WTC11 (cell line): ENCODE results near the gene AARS1. TPM values are rescaled to one million over a fixed set of nuclear protein-coding genes. Genes with fewer than 3 reads are reported as not detected.
A peak's percentile ranks its signal among the peaks of the same experiment; 100 is the strongest.

ENCODE experiments used
- ATAC-seq: fragments of 200-7000 bp; cut with Tn5 transposase; 2 replicates; pipeline ENCODE4 v1.10.0; 2021; ENCODE audit warnings: mild to moderate bottlenecking, moderate library complexity
- CTCF ChIA-PET: fragments of 300-600 bp; sonication (Branson Sonifier 250); formaldehyde crosslinking; loops from one replicate; lab custom pipeline; 2021; ENCODE audit warnings: antibody characterized with exemption; lab: Charles Lee
- POLR2A ChIA-PET: fragments of 350-600 bp; sonication (Branson Sonifier 250); formaldehyde crosslinking; loops from one replicate; lab custom pipeline; 2021; ENCODE audit warnings: antibody characterized with exemption; lab: Charles Lee
- DNase-seq: peaks from one replicate; pipeline ENCODE4 v3.0.0; 2021; ENCODE audit warnings: low spot score
- H3K27ac Mint-ChIP-seq: 2 replicates; pipeline ENCODE4 v1.8.0; 2021; ENCODE audit warnings: mixed read lengths
- H3K27me3 Mint-ChIP-seq: 2 replicates; pipeline ENCODE4 v1.8.0; 2021; ENCODE audit warnings: low read depth, mild to moderate bottlenecking, moderate library complexity, mixed read lengths
- H3K36me3 Mint-ChIP-seq: 2 replicates; pipeline ENCODE4 v1.8.0; 2021; ENCODE audit warnings: mixed read lengths
- H3K4me1 Mint-ChIP-seq: 2 replicates; pipeline ENCODE4 v1.8.0; 2022; ENCODE audit warnings: mixed read lengths
- H3K4me3 Mint-ChIP-seq: 2 replicates; pipeline ENCODE4 v1.8.0; 2021; ENCODE audit warnings: mild to moderate bottlenecking, moderate library complexity, mixed read lengths
- H3K9me3 Mint-ChIP-seq: 2 replicates; pipeline ENCODE4 v1.8.0; 2021; ENCODE audit warnings: mixed read lengths
- CREB1 ChIP-seq: sonication (generic); formaldehyde crosslinking; IDR thresholded peaks from 2 replicates; pipeline ENCODE4 v1.8.0; 2023; ENCODE audit warnings: mild to moderate bottlenecking, missing genetic modification reagents
- GABPB1 ChIP-seq: sonication (generic); formaldehyde crosslinking; IDR thresholded peaks from 2 replicates; pipeline ENCODE4 v1.8.1; 2023; ENCODE audit warnings: mild to moderate bottlenecking, missing genetic modification reagents
- JAZF1 ChIP-seq: fragments of 250-450 bp; sonication (Bioruptor Pico); IDR thresholded peaks from 2 replicates; pipeline ENCODE4 v1.9.0; 2021; ENCODE audit warnings: moderate library complexity, mild to moderate bottlenecking, inconsistent platforms
- NR1H2 ChIP-seq: sonication (generic); formaldehyde crosslinking; IDR thresholded peaks from 2 replicates; pipeline ENCODE4 v1.9.0; 2021; ENCODE audit warnings: mild to moderate bottlenecking, moderate library complexity, missing genetic modification reagents
- NR3C1 ChIP-seq: sonication (generic); formaldehyde crosslinking; conservative IDR thresholded peaks from 2 replicates; pipeline ENCODE4 v1.8.1; 2023; ENCODE audit warnings: low read depth, mild to moderate bottlenecking, missing genetic modification reagents
- TEAD1 ChIP-seq: sonication (generic); formaldehyde crosslinking; IDR thresholded peaks from 2 replicates; pipeline ENCODE4 v1.8.0; 2022; ENCODE audit warnings: mild to moderate bottlenecking, missing genetic modification reagents
- TP53 ChIP-seq: sonication (generic); formaldehyde crosslinking; IDR thresholded peaks from 2 replicates; pipeline ENCODE4 v1.8.1; 2023; ENCODE audit warnings: mild to moderate bottlenecking, missing genetic modification reagents
- ZBTB21 ChIP-seq: sonication (generic); formaldehyde crosslinking; IDR thresholded peaks from 2 replicates; pipeline ENCODE4 v1.8.1; 2023; ENCODE audit warnings: mild to moderate bottlenecking, missing genetic modification reagents, borderline replicate concordance
- ZNF121 ChIP-seq: sonication (generic); formaldehyde crosslinking; IDR thresholded peaks from 2 replicates; pipeline ENCODE4 v1.8.0; 2023; ENCODE audit warnings: missing genetic modification reagents
- ZNF219 ChIP-seq: sonication (generic); formaldehyde crosslinking; IDR thresholded peaks from 2 replicates; pipeline ENCODE4 v1.8.0; 2023; ENCODE audit warnings: missing genetic modification reagents, mild to moderate bottlenecking, borderline replicate concordance
- total RNA-seq: library from RNA; stranded (reverse); gene quantifications from 3 replicates; pipeline ENCODE4 v1.2.3, GENCODE V29; 2021
- TF ChIP-seq, protein P1 (sequence below): fragments of 200-600 bp; IDR thresholded peaks from 2 replicates; pipeline ENCODE4 v1.8.0; 2022; ENCODE audit warnings: antibody characterized with exemption
- TF ChIP-seq, protein P2 (sequence below): sonication (generic); formaldehyde crosslinking; IDR thresholded peaks from 2 replicates; pipeline ENCODE4 v1.8.1; 2022; ENCODE audit warnings: low read depth, mild to moderate bottlenecking, moderate library complexity, missing genetic modification reagents, borderline replicate concordance
- TF ChIP-seq, protein P3 (sequence below): sonication (generic); formaldehyde crosslinking; IDR thresholded peaks from 2 replicates; pipeline ENCODE4 v1.8.1; 2023; ENCODE audit warnings: mild to moderate bottlenecking, missing genetic modification reagents, borderline replicate concordance
- TF ChIP-seq, protein P4 (sequence below): fragments of 250-450 bp; sonication (Bioruptor Pico); IDR thresholded peaks from 2 replicates; pipeline ENCODE4 v1.8.0; 2021; ENCODE audit warnings: mild to moderate bottlenecking
- TF ChIP-seq, protein P5 (sequence below): fragments of 250-450 bp; sonication (Bioruptor Pico); IDR thresholded peaks from 2 replicates; pipeline ENCODE4 v1.9.0; 2021; ENCODE audit warnings: mild to moderate bottlenecking
- TF ChIP-seq, protein P6 (sequence below): sonication (generic); formaldehyde crosslinking; IDR thresholded peaks from 2 replicates; pipeline ENCODE4 v1.8.1; 2022; ENCODE audit warnings: mild to moderate bottlenecking, moderate library complexity, missing genetic modification reagents
- TF ChIP-seq, protein P7 (sequence below): sonication (generic); formaldehyde crosslinking; IDR thresholded peaks from 2 replicates; pipeline ENCODE4 v1.8.0; 2023; ENCODE audit warnings: missing genetic modification reagents
- TF ChIP-seq, protein P8 (sequence below): sonication (generic); formaldehyde crosslinking; IDR thresholded peaks from 2 replicates; pipeline ENCODE4 v1.8.1; 2023; ENCODE audit warnings: mild to moderate bottlenecking, missing genetic modification reagents

The AARS1 gene
- total RNA-seq, 1 experiment from 2014 or later, result 214 TPM

DNA sequence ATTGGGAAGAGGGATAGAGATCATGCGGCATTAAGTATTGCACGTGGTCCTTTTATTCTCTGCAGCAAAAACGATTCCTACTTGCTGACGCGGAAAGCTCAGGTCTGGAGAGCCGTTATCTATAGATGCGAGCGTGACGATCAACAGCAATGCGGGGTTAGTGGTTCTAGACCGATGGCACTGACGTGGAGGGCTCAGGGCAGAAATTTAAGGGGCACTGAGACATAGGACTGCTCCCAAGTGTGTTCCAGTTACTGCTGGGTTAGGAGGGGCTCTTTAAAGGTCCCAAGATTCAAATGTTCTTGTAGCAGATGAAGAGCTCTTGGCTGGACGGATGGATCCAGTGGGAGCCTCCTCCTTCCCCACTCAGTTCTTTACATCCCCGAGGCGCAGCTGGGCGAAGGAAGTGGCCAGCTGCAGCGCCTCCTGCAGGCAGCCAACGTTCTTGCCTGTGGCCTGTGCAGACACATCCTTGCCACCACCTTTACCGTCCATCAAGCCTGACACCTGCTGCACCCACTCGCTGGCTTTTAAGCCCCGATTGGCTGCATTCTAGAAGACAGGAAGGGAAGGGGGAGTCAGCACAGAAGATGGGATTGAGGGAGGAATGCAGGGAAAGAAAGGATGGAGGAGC, 36.8 kb downstream of the AARS1 start:
- TF ChIP-seq, protein P1, sequence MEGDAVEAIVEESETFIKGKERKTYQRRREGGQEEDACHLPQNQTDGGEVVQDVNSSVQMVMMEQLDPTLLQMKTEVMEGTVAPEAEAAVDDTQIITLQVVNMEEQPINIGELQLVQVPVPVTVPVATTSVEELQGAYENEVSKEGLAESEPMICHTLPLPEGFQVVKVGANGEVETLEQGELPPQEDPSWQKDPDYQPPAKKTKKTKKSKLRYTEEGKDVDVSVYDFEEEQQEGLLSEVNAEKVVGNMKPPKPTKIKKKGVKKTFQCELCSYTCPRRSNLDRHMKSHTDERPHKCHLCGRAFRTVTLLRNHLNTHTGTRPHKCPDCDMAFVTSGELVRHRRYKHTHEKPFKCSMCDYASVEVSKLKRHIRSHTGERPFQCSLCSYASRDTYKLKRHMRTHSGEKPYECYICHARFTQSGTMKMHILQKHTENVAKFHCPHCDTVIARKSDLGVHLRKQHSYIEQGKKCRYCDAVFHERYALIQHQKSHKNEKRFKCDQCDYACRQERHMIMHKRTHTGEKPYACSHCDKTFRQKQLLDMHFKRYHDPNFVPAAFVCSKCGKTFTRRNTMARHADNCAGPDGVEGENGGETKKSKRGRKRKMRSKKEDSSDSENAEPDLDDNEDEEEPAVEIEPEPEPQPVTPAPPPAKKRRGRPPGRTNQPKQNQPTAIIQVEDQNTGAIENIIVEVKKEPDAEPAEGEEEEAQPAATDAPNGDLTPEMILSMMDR, result peak; percentile 59; the same call in 1 of the 2 replicates
- TF ChIP-seq ZNF219 (CRISPR knock-in tag) (no peak), ZBTB21 (CRISPR knock-in tag) (no peak), NR3C1 (CRISPR knock-in tag) (no peak), GABPB1 (no peak), ZNF121 (CRISPR knock-in tag) (no peak)
- TF ChIP-seq, protein P2, sequence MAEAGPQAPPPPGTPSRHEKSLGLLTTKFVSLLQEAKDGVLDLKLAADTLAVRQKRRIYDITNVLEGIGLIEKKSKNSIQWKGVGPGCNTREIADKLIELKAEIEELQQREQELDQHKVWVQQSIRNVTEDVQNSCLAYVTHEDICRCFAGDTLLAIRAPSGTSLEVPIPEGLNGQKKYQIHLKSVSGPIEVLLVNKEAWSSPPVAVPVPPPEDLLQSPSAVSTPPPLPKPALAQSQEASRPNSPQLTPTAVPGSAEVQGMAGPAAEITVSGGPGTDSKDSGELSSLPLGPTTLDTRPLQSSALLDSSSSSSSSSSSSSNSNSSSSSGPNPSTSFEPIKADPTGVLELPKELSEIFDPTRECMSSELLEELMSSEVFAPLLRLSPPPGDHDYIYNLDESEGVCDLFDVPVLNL, result no peak
- TF ChIP-seq, protein P3, sequence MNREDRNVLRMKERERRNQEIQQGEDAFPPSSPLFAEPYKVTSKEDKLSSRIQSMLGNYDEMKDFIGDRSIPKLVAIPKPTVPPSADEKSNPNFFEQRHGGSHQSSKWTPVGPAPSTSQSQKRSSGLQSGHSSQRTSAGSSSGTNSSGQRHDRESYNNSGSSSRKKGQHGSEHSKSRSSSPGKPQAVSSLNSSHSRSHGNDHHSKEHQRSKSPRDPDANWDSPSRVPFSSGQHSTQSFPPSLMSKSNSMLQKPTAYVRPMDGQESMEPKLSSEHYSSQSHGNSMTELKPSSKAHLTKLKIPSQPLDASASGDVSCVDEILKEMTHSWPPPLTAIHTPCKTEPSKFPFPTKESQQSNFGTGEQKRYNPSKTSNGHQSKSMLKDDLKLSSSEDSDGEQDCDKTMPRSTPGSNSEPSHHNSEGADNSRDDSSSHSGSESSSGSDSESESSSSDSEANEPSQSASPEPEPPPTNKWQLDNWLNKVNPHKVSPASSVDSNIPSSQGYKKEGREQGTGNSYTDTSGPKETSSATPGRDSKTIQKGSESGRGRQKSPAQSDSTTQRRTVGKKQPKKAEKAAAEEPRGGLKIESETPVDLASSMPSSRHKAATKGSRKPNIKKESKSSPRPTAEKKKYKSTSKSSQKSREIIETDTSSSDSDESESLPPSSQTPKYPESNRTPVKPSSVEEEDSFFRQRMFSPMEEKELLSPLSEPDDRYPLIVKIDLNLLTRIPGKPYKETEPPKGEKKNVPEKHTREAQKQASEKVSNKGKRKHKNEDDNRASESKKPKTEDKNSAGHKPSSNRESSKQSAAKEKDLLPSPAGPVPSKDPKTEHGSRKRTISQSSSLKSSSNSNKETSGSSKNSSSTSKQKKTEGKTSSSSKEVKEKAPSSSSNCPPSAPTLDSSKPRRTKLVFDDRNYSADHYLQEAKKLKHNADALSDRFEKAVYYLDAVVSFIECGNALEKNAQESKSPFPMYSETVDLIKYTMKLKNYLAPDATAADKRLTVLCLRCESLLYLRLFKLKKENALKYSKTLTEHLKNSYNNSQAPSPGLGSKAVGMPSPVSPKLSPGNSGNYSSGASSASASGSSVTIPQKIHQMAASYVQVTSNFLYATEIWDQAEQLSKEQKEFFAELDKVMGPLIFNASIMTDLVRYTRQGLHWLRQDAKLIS, result no peak
- TF ChIP-seq, protein P4, sequence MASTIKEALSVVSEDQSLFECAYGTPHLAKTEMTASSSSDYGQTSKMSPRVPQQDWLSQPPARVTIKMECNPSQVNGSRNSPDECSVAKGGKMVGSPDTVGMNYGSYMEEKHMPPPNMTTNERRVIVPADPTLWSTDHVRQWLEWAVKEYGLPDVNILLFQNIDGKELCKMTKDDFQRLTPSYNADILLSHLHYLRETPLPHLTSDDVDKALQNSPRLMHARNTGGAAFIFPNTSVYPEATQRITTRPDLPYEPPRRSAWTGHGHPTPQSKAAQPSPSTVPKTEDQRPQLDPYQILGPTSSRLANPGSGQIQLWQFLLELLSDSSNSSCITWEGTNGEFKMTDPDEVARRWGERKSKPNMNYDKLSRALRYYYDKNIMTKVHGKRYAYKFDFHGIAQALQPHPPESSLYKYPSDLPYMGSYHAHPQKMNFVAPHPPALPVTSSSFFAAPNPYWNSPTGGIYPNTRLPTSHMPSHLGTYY (CRISPR knock-in tag), result no peak
- no peaks in the 10 kb centered on the region for H3K9me3 Mint-ChIP-seq
- H3K4me1 Mint-ChIP-seq, result peaks cover 6% of the 10 kb centered on the region
- peaks cover 48% of the 10 kb centered on the region for H3K36me3 Mint-ChIP-seq
- no peaks in the 10 kb centered on the region; the same call in 1 of the 2 replicates for H3K27me3 Mint-ChIP-seq
- ChIA-PET POLR2A (interaction anchor here (1.0 to 1.6 kb wide), 2 partner anchors 33 to 37 kb away, joined by 3 to 9 read pairs; partner anchors contain the start of gene AARS1), CTCF (interaction anchor here (0.6 to 3.2 kb wide), 17 partner anchors 7 to 747 kb away, joined by 3 to 26 read pairs (median 4); partner anchors contain the start of gene AARS1)
- peak overlapping the region; percentile 74 for H3K27ac Mint-ChIP-seq
- DNase-seq, result peak; percentile 77
- no peak overlapping the region; the same call in 1 of the 2 replicates for H3K4me3 Mint-ChIP-seq
- peak; percentile 25 for ATAC-seq

DNA sequence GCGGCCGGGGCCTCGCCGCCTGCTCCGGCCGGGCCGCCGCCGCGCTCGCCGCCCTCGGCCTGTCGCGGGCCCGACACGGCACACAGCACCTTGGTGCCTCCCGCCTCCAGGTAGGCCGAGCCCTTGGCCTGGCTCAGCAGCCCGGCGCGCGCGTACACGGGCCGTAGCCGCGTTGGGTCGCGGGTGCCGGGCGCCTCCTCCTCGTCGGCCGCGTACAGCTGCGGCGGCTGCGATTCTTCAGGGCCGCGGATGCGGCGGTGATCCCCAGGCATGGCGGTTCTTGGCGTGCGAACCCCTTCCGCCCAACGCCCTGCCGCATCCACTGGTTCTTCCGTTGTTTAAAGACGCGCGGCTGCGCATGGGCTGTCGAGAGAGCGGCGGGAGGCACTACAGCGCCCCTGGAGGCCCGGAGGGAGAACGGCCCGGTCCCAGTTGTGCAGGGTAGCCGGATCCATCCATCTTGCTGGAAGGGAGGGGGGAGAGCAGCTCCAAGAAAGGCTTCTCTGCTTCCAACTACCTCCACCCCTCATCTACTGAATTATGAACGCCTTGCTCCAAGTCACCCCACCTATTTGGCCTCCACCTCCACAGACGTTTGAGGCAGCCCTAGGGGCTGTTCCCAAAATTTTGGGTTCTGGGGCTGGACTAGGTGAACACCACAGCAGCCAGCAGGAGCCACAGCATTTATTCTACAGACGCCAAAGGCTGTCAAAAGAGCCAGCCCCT, 37.5 kb downstream of the AARS1 start, which contains the start of gene EXOSC6:
EXOSC6 (minus strand) TSS at position 312 of the 726 bp plus-strand sequence; CDS start at position 272, 40 bp downstream.
- H3K27me3 Mint-ChIP-seq, result no peaks in the 10 kb centered on the region; the same call in 1 of the 2 replicates
- H3K27ac Mint-ChIP-seq, result peak within 1 kb of the TSS; percentile 90
- CTCF ChIA-PET, result interaction anchor here (0.6 to 3.2 kb wide), 17 partner anchors 8 to 747 kb away, joined by 3 to 26 read pairs (median 4); partner anchors contain the start of gene AARS1
- peaks cover 42% of the 10 kb centered on the region for H3K36me3 Mint-ChIP-seq
- ATAC-seq (peak; percentile 87), DNase-seq (peak; percentile 92)
- POLR2A ChIA-PET, result interaction anchor here (0.6 to 1.8 kb wide), 6 partner anchors 28 to 130 kb away, joined by 3 to 9 read pairs (median 4); partner anchors contain the start of gene AARS1
- peaks cover 6% of the 10 kb centered on the region for H3K4me1 Mint-ChIP-seq
- H3K9me3 Mint-ChIP-seq, result no peaks in the 10 kb centered on the region
- H3K4me3 Mint-ChIP-seq, result peak within 1 kb of the TSS; percentile 78
- peak; percentile 91 for TF ChIP-seq TEAD1
- peak; percentile 97 for TF ChIP-seq CREB1 (CRISPR knock-in tag)
- TF ChIP-seq, protein P5, sequence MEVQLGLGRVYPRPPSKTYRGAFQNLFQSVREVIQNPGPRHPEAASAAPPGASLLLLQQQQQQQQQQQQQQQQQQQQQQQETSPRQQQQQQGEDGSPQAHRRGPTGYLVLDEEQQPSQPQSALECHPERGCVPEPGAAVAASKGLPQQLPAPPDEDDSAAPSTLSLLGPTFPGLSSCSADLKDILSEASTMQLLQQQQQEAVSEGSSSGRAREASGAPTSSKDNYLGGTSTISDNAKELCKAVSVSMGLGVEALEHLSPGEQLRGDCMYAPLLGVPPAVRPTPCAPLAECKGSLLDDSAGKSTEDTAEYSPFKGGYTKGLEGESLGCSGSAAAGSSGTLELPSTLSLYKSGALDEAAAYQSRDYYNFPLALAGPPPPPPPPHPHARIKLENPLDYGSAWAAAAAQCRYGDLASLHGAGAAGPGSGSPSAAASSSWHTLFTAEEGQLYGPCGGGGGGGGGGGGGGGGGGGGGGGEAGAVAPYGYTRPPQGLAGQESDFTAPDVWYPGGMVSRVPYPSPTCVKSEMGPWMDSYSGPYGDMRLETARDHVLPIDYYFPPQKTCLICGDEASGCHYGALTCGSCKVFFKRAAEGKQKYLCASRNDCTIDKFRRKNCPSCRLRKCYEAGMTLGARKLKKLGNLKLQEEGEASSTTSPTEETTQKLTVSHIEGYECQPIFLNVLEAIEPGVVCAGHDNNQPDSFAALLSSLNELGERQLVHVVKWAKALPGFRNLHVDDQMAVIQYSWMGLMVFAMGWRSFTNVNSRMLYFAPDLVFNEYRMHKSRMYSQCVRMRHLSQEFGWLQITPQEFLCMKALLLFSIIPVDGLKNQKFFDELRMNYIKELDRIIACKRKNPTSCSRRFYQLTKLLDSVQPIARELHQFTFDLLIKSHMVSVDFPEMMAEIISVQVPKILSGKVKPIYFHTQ, result 0 out of 2 replicates have a peak, but pooled peaks have one; percentile 65
- TF ChIP-seq ZNF219 (CRISPR knock-in tag), result no peak
- TF ChIP-seq, protein P6, sequence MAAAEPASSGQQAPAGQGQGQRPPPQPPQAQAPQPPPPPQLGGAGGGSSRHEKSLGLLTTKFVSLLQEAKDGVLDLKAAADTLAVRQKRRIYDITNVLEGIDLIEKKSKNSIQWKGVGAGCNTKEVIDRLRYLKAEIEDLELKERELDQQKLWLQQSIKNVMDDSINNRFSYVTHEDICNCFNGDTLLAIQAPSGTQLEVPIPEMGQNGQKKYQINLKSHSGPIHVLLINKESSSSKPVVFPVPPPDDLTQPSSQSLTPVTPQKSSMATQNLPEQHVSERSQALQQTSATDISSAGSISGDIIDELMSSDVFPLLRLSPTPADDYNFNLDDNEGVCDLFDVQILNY, result peak; percentile 94
- TF ChIP-seq NR1H2 (CRISPR knock-in tag), result 0 out of 2 replicates have a peak, but pooled peaks have one; percentile 39
- no peak for TF ChIP-seq JAZF1
- TF ChIP-seq, protein P7, sequence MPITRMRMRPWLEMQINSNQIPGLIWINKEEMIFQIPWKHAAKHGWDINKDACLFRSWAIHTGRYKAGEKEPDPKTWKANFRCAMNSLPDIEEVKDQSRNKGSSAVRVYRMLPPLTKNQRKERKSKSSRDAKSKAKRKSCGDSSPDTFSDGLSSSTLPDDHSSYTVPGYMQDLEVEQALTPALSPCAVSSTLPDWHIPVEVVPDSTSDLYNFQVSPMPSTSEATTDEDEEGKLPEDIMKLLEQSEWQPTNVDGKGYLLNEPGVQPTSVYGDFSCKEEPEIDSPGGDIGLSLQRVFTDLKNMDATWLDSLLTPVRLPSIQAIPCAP (CRISPR knock-in tag), result no peak; the same call in none of the 2 replicates
- TF ChIP-seq, protein P8, sequence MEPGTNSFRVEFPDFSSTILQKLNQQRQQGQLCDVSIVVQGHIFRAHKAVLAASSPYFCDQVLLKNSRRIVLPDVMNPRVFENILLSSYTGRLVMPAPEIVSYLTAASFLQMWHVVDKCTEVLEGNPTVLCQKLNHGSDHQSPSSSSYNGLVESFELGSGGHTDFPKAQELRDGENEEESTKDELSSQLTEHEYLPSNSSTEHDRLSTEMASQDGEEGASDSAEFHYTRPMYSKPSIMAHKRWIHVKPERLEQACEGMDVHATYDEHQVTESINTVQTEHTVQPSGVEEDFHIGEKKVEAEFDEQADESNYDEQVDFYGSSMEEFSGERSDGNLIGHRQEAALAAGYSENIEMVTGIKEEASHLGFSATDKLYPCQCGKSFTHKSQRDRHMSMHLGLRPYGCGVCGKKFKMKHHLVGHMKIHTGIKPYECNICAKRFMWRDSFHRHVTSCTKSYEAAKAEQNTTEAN, result no peak
- peak; percentile 95 for TF ChIP-seq TP53 (CRISPR knock-in tag)
